ENCODE measurements around the gene IL1RAPL2. TPM values are rescaled to one million over a fixed set of nuclear protein-coding genes. Genes with fewer than 3 reads are reported as not detected.

Gene IL1RAPL2
- total RNA-seq, 2 donors from 2014 or later, result not detected

GRCh38 chrX:105313596-105313995, 747.6 kb downstream of the IL1RAPL2 start:
- no peaks in the 10 kb centered on the region for H3K27me3 ChIP-seq
- DNase-seq (ENCODE audit: low spot score), result no peak
- H3K36me3 ChIP-seq, result no peaks in the 10 kb centered on the region
- no peak overlapping the region for H3K4me3 ChIP-seq
- TF ChIP-seq CTCF (IDR thresholded peaks at IDR 0.05), result no peak
- no peaks in the 10 kb centered on the region for H3K4me1 ChIP-seq
- H3K27ac ChIP-seq, result no peak overlapping the region
- H3K9me3 ChIP-seq, result no peaks in the 10 kb centered on the region

GRCh38 chrX:105314458-105314857, 748.5 kb downstream of the IL1RAPL2 start:
- H3K36me3 ChIP-seq, result no peaks in the 10 kb centered on the region
- no peaks in the 10 kb centered on the region for H3K27me3 ChIP-seq
- no peak for DNase-seq (ENCODE audit: low spot score)
- no peak overlapping the region for H3K27ac ChIP-seq
- H3K9me3 ChIP-seq, result no peaks in the 10 kb centered on the region
- H3K4me3 ChIP-seq, result no peak overlapping the region
- TF ChIP-seq CTCF (IDR thresholded peaks at IDR 0.05), result no peak
- H3K4me1 ChIP-seq, result no peaks in the 10 kb centered on the region

GRCh38 chrX:105315248-105315647, 749.2 kb downstream of the IL1RAPL2 start:
- Histone ChIP-seq H3K27ac (no peak overlapping the region), H3K36me3 (no peaks in the 10 kb centered on the region), H3K9me3 (no peaks in the 10 kb centered on the region), H3K4me1 (no peaks in the 10 kb centered on the region), H3K4me3 (no peak overlapping the region), H3K27me3 (no peaks in the 10 kb centered on the region)
- DNase-seq (ENCODE audit: low spot score), result no peak
- no peak for TF ChIP-seq CTCF (IDR thresholded peaks at IDR 0.05)

- no peak overlapping the region for H3K4me3 ChIP-seq
- H3K27ac ChIP-seq, result no peak overlapping the region
- H3K36me3 ChIP-seq, result no peaks in the 10 kb centered on the region
- no peaks in the 10 kb centered on the region for H3K4me1 ChIP-seq
- TF ChIP-seq CTCF (IDR thresholded peaks at IDR 0.05), result no peak
- no peaks in the 10 kb centered on the region for H3K27me3 ChIP-seq
- no peak for DNase-seq (ENCODE audit: low spot score)
- H3K9me3 ChIP-seq, result no peaks in the 10 kb centered on the region
Observed at GRCh38 chrX:105317117-105317516, 751.1 kb downstream of the IL1RAPL2 start.

- no peaks in the 10 kb centered on the region for H3K4me1 ChIP-seq
- H3K27me3 ChIP-seq, result no peaks in the 10 kb centered on the region
- no peak overlapping the region for H3K4me3 ChIP-seq
- peaks cover 0 to 10% of the 10 kb centered on the region in 2 donors for H3K9me3 ChIP-seq
- no peak for DNase-seq (ENCODE audit: low spot score)
- H3K27ac ChIP-seq, result no peak overlapping the region
- H3K36me3 ChIP-seq, result no peaks in the 10 kb centered on the region
- TF ChIP-seq CTCF (IDR thresholded peaks at IDR 0.05), result no peak
Observed at GRCh38 chrX:105323928-105324327, 757.9 kb downstream of the IL1RAPL2 start.

- no peak for TF ChIP-seq CTCF (IDR thresholded peaks at IDR 0.05)
- Histone ChIP-seq H3K4me1 (no peaks in the 10 kb centered on the region), H3K27ac (no peak overlapping the region), H3K4me3 (no peak overlapping the region), H3K27me3 (no peaks in the 10 kb centered on the region), H3K36me3 (no peaks in the 10 kb centered on the region), H3K9me3 (peaks cover 0 to 10% of the 10 kb centered on the region in 2 donors)
- no peak for DNase-seq (ENCODE audit: low spot score)
Observed at GRCh38 chrX:105328773-105329172, 762.8 kb downstream of the IL1RAPL2 start.

Data from right atrium auricular region (tissue), 2 donors.